IgD-negative memory B cell (primary cell): Measurements from ENCODE around the gene C16orf90. TPM values are rescaled to one million over a fixed set of nuclear protein-coding genes. Genes with fewer than 3 reads are reported as not detected.

Source experiments
- H3K27ac Mint-ChIP-seq, 3 donors: one replicate each; pipeline ENCODE4 v1.8.0; 2020 to 2022; ENCODE audit warnings: mild to moderate bottlenecking in 3 of 3, mixed read lengths in 3 of 3, moderate library complexity in 1 of 3
- H3K27me3 Mint-ChIP-seq: one replicate; pipeline ENCODE4 v1.8.0; 2021; ENCODE audit warnings: mixed read lengths
- H3K36me3 Mint-ChIP-seq: one replicate; pipeline ENCODE4 v1.8.0; 2020; ENCODE audit warnings: mild to moderate bottlenecking, mixed read lengths
- H3K4me1 Mint-ChIP-seq, 3 donors: one replicate each; pipeline ENCODE4 v1.8.0; 2020 to 2022; ENCODE audit warnings: mixed read lengths in 3 of 3, mild to moderate bottlenecking in 1 of 3
- H3K4me3 Mint-ChIP-seq, 4 donors: one replicate each; pipeline ENCODE4 v1.8.0; 2020 to 2022; ENCODE audit warnings: mild to moderate bottlenecking in 4 of 4, mixed read lengths in 4 of 4, moderate library complexity in 3 of 4
- H3K9me3 Mint-ChIP-seq, 3 donors: one replicate each; pipeline ENCODE4 v1.8.0; 2020 to 2021; ENCODE audit warnings: mixed read lengths in 3 of 3, mild to moderate bottlenecking in 1 of 3
- polyA plus RNA-seq: library from polyadenylated mRNA; unstranded; fragments of 300-500 nt; fragmentation: Illumina TruSeq; gene quantifications from one replicate; pipeline ENCODE4 v1.2.3, GENCODE V29; 2021

The C16orf90 gene
- polyA plus RNA-seq, 1 donor from 2014 or later, result not detected

DNA sequence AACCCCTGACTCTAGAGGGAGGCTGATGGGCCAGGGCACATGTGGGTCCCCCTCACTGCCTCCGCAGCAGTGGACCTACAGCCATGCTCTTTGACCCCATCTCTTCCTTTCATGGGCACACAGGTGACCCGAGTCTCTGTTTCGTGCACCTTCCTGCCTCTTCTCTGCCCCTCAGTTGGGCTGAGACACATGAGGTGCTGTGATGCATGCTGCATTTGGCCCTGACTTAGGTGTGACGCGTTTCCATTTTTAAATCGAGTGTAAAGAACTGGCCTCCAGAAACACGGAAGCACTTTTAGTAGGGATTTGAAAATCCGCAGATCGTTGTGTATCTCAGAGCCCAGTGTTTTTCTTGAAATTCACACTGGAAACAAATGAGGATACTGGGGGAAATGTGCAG lies 24.6 kb downstream of the C16orf90 start:
- Mint-ChIP-seq H3K27ac (no peak overlapping the region), H3K36me3 (peaks cover 4% of the 10 kb centered on the region), H3K4me1 (peaks cover 0 to 12% (median 7%) of the 10 kb centered on the region in 3 donors)

DNA sequence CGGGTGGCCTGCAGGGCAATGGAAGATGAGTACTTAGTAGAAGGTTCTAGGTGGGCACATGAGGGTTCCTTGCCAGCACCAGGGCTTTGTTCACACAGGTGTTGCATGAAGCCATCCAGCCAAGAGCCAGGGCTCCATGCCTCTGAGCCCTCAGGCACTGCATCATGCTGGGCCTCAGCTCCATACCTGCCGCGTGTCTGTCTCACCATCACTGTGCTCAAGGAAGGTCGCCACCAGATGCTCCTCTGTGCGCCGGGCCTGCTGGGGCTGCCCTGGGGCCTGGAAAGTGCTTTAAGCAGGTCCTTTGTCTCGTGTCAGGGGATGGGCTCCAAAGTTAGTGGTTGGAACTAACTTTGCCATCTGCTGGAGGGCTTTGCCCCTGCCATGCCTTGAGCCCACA lies 25.6 kb downstream of the C16orf90 start:
- peaks cover 0 to 4% (median 3%) of the 10 kb centered on the region in 3 donors for H3K9me3 Mint-ChIP-seq
- peaks cover 0 to 12% (median 9%) of the 10 kb centered on the region in 3 donors for H3K4me1 Mint-ChIP-seq
- H3K4me3 Mint-ChIP-seq, result peak overlapping the region in 1 of 4 donors; percentile 28
- H3K36me3 Mint-ChIP-seq, result peaks cover 3% of the 10 kb centered on the region
- H3K27me3 Mint-ChIP-seq, result no peaks in the 10 kb centered on the region
- peak overlapping the region in 1 of 3 donors; percentile 81 for H3K27ac Mint-ChIP-seq

More for the DNA sequence above, 24.6 kb downstream of the C16orf90 start:
- Mint-ChIP-seq H3K4me3 (no peak overlapping the region), H3K27me3 (no peaks in the 10 kb centered on the region), H3K9me3 (peaks cover 0 to 4% (median 3%) of the 10 kb centered on the region in 3 donors)

DNA sequence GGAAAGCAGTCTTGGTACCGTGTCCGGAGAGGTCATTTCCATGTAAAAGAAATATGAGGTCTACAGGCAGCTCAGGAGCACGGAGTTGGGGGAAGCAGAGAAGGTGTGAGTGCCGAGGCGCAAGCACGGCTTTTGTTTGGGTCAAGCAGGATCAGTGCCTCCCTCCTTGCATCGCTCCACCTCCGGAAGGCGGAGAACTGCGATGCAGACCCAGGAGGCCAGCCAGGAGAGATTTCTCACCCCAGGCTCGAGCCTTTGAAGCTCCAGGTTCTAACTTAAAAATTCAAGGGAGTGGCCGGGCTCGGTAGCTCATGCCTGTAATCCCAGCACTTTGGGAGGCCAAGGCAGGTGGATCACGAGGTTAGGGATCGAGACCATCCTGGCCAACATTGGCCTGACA lies 26.8 kb downstream of the C16orf90 start:
- H3K4me3 Mint-ChIP-seq, result no peak overlapping the region
- no peaks in the 10 kb centered on the region for H3K27me3 Mint-ChIP-seq
- H3K27ac Mint-ChIP-seq, result no peak overlapping the region
- peaks cover 3% of the 10 kb centered on the region for H3K36me3 Mint-ChIP-seq
- peaks cover 0 to 16% (median 10%) of the 10 kb centered on the region in 3 donors for H3K4me1 Mint-ChIP-seq
- H3K9me3 Mint-ChIP-seq, result peaks cover 0 to 4% (median 3%) of the 10 kb centered on the region in 3 donors

DNA sequence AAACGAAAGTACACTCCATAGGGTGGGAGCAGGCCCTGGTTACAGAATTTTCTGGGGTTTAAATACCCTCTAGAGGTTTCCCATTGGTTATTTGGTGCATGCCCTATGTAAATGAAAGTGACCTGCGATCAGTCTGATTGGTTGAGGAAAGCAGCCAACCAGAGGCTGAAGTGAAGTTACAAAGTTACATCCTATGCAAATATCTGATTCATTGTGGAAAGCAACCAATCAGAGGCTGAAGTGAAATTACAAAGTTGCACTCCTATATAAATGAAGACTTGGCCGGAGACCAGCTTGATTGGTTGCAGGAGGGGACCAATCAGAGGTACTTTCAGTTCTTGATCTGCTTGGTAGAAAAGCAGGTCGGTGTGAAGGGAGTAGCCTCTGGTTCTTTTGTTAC lies 27.4 kb downstream of the C16orf90 start:
- H3K4me1 Mint-ChIP-seq, result peaks cover 0 to 16% (median 12%) of the 10 kb centered on the region in 3 donors
- H3K36me3 Mint-ChIP-seq, result peaks cover 3% of the 10 kb centered on the region
- no peaks in the 10 kb centered on the region for H3K27me3 Mint-ChIP-seq
- no peak overlapping the region for H3K27ac Mint-ChIP-seq
- no peak overlapping the region for H3K4me3 Mint-ChIP-seq
- H3K9me3 Mint-ChIP-seq, result peaks cover 0 to 4% (median 3%) of the 10 kb centered on the region in 3 donors

DNA sequence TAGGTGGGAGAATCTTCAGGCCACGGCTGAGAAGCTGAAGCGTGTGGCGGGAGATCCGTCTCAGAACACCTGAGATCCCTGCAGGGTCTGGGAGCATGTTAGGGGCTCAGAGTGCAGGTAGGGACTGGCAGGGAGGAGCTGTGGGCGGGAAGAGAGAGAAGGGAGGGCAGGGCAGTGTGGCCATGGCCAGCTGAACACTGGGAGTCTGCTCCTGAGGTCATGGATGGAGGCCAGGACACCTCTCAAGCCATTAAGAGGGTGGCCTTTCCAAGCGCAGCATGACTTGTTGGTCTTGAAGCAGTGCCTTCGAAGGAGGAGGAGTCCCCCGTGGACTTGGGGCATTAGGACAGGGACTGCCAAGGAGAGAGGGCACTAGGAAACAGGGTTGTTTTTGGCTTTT lies 28.1 kb downstream of the C16orf90 start:
- Mint-ChIP-seq H3K27me3 (no peaks in the 10 kb centered on the region), H3K4me3 (no peak overlapping the region)

DNA sequence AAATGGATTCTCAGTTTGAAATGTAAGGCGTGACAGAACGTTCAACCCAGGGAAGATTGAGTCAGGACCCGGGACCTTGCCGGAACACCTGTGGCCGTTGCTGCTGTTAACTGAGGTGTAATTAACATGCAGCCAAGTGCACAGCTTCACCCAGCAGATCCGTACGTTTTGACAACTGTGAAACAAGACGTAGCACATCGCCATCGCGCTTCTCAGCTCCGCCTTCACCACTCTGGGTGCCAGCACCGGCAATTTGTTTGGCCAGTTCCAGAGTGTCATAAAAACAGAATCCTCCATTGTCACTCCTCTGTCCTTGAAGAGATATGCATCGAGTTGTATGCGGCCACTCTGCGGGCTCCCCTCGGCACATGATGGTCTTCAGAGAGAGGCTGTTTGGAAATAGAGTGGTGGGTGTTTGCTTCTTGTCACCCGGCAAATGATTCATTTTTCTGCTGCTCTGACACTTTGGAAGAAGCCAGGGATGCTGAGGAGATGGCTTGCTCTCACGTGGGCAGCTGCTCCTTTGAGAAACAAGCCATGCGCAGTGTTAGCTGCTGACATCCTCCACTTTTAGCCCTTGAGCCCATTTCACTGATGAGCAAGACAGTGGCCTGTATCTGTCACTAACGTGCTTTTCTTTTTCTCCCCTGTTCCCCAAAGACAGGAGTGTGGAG lies 29.2 kb downstream of the C16orf90 start:
- Mint-ChIP-seq H3K27ac (no peak overlapping the region), H3K36me3 (peaks cover 3% of the 10 kb centered on the region), H3K9me3 (no peaks in the 10 kb centered on the region), H3K4me1 (peaks cover 11 to 26% (median 17%) of the 10 kb centered on the region in 3 donors), H3K27me3 (no peaks in the 10 kb centered on the region), H3K4me3 (no peak overlapping the region)

More for the DNA sequence above, 28.1 kb downstream of the C16orf90 start:
- Mint-ChIP-seq H3K36me3 (peaks cover 3% of the 10 kb centered on the region), H3K9me3 (no peaks in the 10 kb centered on the region), H3K27ac (no peak overlapping the region), H3K4me1 (peaks cover 4 to 19% (median 15%) of the 10 kb centered on the region in 3 donors)

DNA sequence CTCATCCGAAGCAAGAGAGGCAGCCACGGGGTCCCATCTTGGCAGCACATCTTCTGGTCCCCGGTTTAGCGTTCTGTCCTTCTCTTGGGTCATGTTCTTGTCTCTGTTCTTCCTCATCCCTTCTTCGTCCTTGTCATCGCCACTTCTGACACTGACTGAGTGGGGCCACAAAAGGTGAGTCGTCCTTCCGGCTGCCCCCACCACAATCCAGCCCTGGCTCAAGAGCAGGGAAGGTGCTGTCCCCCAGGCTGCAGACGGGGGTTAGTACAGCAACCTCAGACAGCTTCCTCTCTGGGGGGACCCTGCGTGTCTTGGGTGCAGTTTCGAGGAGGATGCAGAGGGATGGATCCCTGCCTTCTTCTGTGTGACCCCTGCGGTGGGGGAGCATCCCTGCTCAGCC lies 30.0 kb downstream of the C16orf90 start:
- Mint-ChIP-seq H3K27ac (no peak overlapping the region), H3K4me1 (peaks cover 16 to 29% (median 23%) of the 10 kb centered on the region in 3 donors), H3K27me3 (no peaks in the 10 kb centered on the region), H3K36me3 (peaks cover 3% of the 10 kb centered on the region), H3K9me3 (no peaks in the 10 kb centered on the region), H3K4me3 (no peak overlapping the region)

DNA sequence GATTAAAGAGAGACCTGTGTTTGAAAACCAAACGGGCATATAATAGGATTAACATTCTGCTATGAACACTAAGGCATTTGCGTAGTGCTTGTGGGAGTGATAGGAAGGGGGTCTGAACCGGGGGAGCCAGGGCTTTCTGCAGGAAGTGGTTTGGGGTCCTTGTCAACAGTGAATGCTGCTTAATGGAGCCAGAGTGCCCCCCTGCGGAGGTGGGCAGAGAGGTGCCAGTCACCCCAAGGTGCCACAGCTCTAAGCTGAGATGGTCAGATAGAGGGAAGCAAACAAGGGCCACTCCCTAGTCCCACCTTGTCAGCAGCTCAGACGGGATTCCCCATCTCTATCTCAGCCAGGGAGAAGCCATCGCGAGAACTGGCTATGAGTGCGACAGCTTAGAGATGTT lies 34.1 kb downstream of the C16orf90 start:
- no peaks in the 10 kb centered on the region for H3K27me3 Mint-ChIP-seq
- H3K9me3 Mint-ChIP-seq, result no peaks in the 10 kb centered on the region
- peak overlapping the region; percentile 6 to 63 (median 53) for H3K4me3 Mint-ChIP-seq
- peaks cover 32 to 40% (median 36%) of the 10 kb centered on the region in 3 donors for H3K4me1 Mint-ChIP-seq
- H3K27ac Mint-ChIP-seq, result peak overlapping the region in 1 of 3 donors; percentile 65
- H3K36me3 Mint-ChIP-seq, result no peaks in the 10 kb centered on the region

DNA sequence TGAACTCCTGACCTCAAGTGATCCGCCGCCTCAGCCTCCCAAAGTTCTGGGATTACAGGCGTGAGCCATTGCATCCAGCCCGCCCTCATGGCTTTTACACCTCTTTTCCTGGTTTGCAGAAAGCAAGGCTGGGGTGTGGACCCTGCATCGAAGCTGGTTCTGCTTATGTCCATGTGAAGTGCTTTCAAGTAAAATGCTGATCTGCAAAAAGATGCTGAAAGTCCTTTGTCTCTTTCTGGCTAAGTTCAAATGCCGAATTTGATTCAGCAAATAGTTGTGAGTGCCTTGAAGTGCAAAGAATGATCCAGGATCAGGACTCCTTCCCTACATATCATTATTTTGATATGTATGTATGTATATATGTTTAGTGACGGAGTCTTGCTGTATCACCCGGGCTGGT lies 34.7 kb downstream of the C16orf90 start:
- peak overlapping the region in 1 of 3 donors; percentile 65 for H3K27ac Mint-ChIP-seq
- peaks cover 34 to 40% (median 36%) of the 10 kb centered on the region in 3 donors for H3K4me1 Mint-ChIP-seq
- H3K9me3 Mint-ChIP-seq, result no peaks in the 10 kb centered on the region
- H3K27me3 Mint-ChIP-seq, result no peaks in the 10 kb centered on the region
- H3K36me3 Mint-ChIP-seq, result no peaks in the 10 kb centered on the region
- H3K4me3 Mint-ChIP-seq, result peak overlapping the region in 3 of 4 donors; percentile 52 to 63 (median 57)

DNA sequence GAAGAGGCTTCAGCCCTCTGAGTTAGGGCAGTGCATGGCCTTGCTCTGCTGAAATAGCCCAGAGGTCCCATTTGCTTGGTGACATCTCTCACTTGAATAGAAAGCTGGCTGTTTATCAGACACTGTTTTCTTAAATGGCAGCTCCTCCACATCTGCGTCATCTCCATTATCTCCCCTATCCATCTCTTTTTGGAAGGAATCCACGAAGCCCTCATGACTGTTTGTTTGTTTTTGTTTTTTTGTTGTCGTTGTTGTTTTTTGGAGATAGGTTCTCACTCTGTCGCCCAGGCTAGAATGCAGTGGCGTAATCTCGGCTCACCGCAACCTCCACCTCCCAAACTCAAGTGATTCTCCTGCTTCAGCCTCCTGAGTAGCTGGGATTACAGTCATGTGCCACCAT lies 35.2 kb downstream of the C16orf90 start:
- no peaks in the 10 kb centered on the region for H3K36me3 Mint-ChIP-seq
- peak overlapping the region in 1 of 3 donors; percentile 65 for H3K27ac Mint-ChIP-seq
- H3K4me1 Mint-ChIP-seq, result peaks cover 34 to 40% (median 34%) of the 10 kb centered on the region in 3 donors
- H3K4me3 Mint-ChIP-seq, result peak overlapping the region in 3 of 4 donors; percentile 52 to 94 (median 63)
- H3K9me3 Mint-ChIP-seq, result no peaks in the 10 kb centered on the region
- no peaks in the 10 kb centered on the region for H3K27me3 Mint-ChIP-seq

DNA sequence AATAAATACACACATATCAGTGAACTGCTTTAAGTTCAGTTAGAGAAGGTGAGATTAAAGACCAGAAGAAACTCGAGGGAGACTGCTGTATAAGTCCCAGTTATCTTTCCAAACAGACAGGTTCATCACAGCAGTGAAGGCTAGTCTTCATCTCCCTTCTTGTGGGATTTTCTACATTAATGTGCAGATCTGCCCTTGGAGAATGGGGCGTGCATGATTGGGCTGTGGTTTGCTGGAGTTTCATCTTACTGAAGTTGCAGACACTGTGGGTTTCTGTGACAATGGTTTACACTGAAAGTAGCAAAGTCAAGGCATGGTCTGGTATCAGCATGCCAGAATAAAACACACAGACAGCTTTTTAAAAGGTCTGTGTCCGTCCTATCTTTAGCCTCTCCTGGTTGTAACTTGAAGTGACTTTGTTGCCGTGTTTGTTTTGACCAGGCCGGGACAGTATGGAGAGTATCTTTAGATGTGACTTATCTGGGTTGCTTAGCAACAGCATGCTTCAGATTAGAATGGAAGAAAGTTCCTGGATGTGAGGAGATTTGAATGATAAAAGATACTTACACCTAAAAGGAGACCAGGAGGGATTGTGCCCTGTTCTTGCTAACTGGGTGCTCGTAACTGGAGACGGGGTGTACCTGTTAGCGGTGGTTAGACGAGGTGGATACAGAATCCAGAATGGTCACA lies 35.7 kb downstream of the C16orf90 start:
- H3K36me3 Mint-ChIP-seq, result no peaks in the 10 kb centered on the region
- peaks cover 34 to 40% (median 35%) of the 10 kb centered on the region in 3 donors for H3K4me1 Mint-ChIP-seq
- no peaks in the 10 kb centered on the region for H3K27me3 Mint-ChIP-seq
- peak overlapping the region; percentile 49 to 87 (median 72) for H3K27ac Mint-ChIP-seq
- H3K4me3 Mint-ChIP-seq, result peak overlapping the region; percentile 63 to 94 (median 91)
- no peaks in the 10 kb centered on the region for H3K9me3 Mint-ChIP-seq

DNA sequence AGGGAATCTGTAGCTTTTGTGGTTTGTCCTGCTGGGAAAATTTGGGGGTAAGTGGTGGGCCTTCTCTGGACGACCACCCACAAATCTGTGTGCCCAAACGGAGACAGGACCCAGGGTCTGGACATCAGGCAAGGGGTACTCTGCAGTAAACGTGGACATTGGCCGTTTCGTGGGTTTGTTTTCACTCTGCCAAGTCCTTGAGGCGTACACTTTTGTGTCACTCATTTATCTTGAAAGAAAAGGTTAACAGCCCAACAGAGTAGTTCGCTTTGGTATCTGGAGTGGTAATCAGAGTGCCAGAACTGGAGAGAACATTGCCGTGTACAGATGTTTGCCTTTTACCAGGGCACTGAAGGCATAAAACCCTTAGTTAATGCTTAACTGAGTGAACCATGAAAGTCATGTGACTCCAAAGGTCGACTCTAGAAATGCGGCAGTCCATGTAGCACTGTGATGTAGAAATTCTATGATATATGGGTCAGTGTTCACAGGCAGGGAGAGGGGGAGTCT lies 36.4 kb downstream of the C16orf90 start:
- H3K4me1 Mint-ChIP-seq, result peaks cover 37 to 39% (median 38%) of the 10 kb centered on the region in 3 donors
- H3K27ac Mint-ChIP-seq, result peak overlapping the region; percentile 49 to 87 (median 72)
- no peaks in the 10 kb centered on the region for H3K27me3 Mint-ChIP-seq
- no peaks in the 10 kb centered on the region for H3K9me3 Mint-ChIP-seq
- H3K36me3 Mint-ChIP-seq, result no peaks in the 10 kb centered on the region
- H3K4me3 Mint-ChIP-seq, result peak overlapping the region; percentile 63 to 94 (median 91)

DNA sequence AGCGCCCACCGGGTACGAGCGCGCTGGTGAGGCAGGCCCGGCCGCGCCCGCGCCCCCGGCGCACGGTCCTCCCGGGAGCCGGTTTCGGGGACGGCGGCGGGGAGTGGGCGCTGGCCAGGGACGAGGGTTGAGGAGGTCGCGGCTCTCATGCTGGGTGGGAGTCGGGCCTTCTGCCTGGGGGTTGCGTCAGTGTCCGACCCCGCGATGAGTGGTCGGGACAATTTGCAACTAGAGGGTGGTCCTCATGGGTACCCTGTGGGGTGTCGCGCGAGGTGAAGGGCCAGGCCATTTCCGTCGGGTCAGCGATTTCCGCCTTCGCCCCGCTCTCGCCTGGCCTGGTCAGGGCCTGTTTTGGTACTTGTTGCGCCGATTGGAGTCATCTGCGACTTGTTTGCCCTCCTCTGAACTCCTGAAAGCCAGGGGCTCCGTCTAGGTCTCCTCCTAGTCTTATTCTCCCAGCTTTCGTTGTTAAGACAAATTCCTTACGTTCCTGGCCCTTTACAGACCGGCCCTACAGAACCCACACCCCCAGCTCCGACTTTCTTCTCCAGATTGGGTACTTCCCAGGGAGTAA lies 36.9 kb downstream of the C16orf90 start:
- peak overlapping the region; percentile 63 to 94 (median 91) for H3K4me3 Mint-ChIP-seq
- no peaks in the 10 kb centered on the region for H3K9me3 Mint-ChIP-seq
- H3K27ac Mint-ChIP-seq, result peak overlapping the region; percentile 49 to 87 (median 72)
- H3K27me3 Mint-ChIP-seq, result no peaks in the 10 kb centered on the region
- peaks cover 36 to 39% (median 37%) of the 10 kb centered on the region in 3 donors for H3K4me1 Mint-ChIP-seq
- H3K36me3 Mint-ChIP-seq, result no peaks in the 10 kb centered on the region

DNA sequence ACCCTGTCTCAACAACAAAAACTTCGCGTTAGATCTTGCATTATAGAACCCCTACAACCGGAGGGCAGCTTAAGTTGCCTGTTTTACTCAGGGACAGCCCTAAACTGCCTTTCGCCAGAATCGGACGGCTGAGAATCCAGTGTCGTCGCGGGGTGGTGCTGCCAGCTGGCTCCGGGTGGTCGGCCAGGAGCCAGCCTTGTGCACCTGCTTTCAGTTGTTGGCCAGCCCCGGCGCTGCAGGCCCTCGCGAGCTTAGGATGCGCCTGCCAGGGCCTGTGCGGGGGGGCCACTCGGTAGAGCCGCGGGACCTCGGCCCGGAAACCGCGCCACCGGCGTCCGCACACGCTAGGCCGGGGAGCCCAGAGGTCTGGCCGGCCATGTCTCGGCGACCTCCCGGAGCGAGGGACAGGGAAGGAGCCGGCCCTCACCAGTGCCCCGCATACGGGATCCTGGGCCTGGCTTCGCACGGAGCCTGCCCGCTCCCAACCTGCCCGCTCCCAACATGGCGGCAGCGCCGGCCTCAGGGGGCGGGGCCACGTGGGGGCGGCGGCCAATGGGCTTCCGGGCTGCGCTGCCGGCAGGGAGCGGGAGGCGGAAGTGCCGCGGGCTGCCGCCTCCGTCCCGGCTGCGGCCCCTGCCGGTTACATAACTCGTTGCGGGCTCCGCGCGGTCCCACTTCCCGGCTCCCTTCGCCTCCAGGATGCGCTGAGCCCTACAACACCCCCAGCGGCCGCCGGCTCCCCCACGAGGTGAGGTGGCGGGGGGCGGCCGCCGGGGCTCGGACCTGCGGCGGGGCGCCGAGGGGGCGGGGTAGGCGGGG lies 37.6 kb downstream of the C16orf90 start:
- Mint-ChIP-seq H3K36me3 (no peaks in the 10 kb centered on the region), H3K4me1 (peaks cover 35 to 39% (median 36%) of the 10 kb centered on the region in 3 donors), H3K4me3 (peak overlapping the region; percentile 81 to 93 (median 91)), H3K27me3 (no peaks in the 10 kb centered on the region), H3K9me3 (no peaks in the 10 kb centered on the region), H3K27ac (peak overlapping the region; percentile 86 to 95 (median 90))
